PC-9 (cell line): Measurements from ENCODE around the gene CDC23.

Experiments
- EZH2 ChIP-seq: fragments of 200-600 bp; sonication (generic); IDR thresholded peaks from 2 replicates; pipeline ENCODE4 v1.8.0; 2017; ENCODE audit warnings: antibody characterized with exemption, low read depth
- TF ChIP-seq, protein P1 (sequence below): fragments of 200-600 bp; sonication (generic); conservative IDR thresholded peaks from 2 replicates; pipeline ENCODE4 v1.6.1; 2017; ENCODE audit warnings: mixed run types, antibody characterized with exemption, mild to moderate bottlenecking, moderate library complexity

DNA sequence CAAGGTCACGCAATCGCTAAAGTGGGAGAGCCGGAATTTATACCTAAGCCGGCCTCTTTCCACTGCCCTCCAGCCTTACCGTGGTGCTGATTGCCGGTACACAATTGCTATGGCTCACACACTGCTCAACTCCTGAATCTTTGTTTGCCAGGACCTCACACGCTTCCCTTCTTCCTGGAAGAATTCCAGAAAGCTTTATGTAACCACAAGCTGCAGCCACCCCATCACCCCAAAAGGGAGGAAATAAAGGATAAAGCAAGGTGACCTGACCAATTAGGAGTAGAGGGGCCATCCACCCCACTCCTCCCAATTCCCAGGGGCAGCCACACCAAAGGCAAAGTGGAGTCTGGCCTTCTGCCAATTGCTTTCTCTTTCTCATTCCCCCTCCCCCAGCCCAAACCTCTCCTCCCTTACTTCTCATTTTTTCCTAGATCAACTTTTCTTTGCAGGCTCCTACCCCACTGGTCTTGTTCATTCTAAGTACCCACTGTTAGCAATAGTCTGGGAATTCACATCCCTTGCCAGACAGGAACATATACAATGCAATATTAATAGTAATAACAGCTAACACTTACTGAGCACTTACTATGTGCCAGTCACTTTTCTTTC, 18.0 kb upstream of the CDC23 start:
- TF ChIP-seq, protein P1, sequence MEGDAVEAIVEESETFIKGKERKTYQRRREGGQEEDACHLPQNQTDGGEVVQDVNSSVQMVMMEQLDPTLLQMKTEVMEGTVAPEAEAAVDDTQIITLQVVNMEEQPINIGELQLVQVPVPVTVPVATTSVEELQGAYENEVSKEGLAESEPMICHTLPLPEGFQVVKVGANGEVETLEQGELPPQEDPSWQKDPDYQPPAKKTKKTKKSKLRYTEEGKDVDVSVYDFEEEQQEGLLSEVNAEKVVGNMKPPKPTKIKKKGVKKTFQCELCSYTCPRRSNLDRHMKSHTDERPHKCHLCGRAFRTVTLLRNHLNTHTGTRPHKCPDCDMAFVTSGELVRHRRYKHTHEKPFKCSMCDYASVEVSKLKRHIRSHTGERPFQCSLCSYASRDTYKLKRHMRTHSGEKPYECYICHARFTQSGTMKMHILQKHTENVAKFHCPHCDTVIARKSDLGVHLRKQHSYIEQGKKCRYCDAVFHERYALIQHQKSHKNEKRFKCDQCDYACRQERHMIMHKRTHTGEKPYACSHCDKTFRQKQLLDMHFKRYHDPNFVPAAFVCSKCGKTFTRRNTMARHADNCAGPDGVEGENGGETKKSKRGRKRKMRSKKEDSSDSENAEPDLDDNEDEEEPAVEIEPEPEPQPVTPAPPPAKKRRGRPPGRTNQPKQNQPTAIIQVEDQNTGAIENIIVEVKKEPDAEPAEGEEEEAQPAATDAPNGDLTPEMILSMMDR: no peak
- TF ChIP-seq EZH2: no peak
